Thyroid gland (tissue), 4 donors: Measurements from ENCODE around the gene CACNB3.

Source experiments
- CTCF ChIP-seq, 6 experiments: fragments of 200-600 bp in 3 of 6; fragments of 450-650 bp in 3 of 6; sonication (generic) in 3 of 6; IDR thresholded peaks; one replicate each; pipeline ENCODE4 v1.5.1; 2016 to 2019; ENCODE audit warnings: antibody characterized with exemption in 6 of 6, mild to moderate bottlenecking in 2 of 6, inconsistent platforms in 1 of 6, moderate library complexity in 1 of 6
- POLR2A ChIP-seq, 2 donors: fragments of 450-650 bp; IDR thresholded peaks; one replicate each; pipeline ENCODE4 v1.6.1; 2017; ENCODE audit warnings: antibody characterized with exemption in 2 of 2, mild to moderate bottlenecking in 2 of 2, moderate library complexity in 1 of 2

- TF ChIP-seq CTCF (IDR thresholded peaks at IDR 0.05) (no peak), POLR2A (IDR thresholded peaks at IDR 0.05) (no peak)
Observed at GRCh38 chr12:48803675-48804074, 14.6 kb upstream of the CACNB3 start.
